ENCODE results near the gene BFSP2.

BFSP2 gene

GRCh38 chr3:133390715-133391114, 9.1 kb upstream of the BFSP2 start:
- DNase-seq (ENCODE audit: low spot score), result no peak
- Mint-ChIP-seq H3K36me3 (ENCODE audit: low read depth) (no peaks in the 10 kb centered on the region), H3K4me1 (ENCODE audit: low read depth) (peaks cover 5% of the 10 kb centered on the region), H3K27ac (no peak overlapping the region), H3K4me3 (no peak overlapping the region), H3K9me3 (no peaks in the 10 kb centered on the region), H3K27me3 (ENCODE audit: low read depth) (peaks cover 2% of the 10 kb centered on the region)

GRCh38 chr3:133393204-133393603, 6.7 kb upstream of the BFSP2 start:
- Mint-ChIP-seq H3K9me3 (no peaks in the 10 kb centered on the region), H3K4me1 (ENCODE audit: low read depth) (peaks cover 5% of the 10 kb centered on the region), H3K36me3 (ENCODE audit: low read depth) (no peaks in the 10 kb centered on the region), H3K4me3 (no peak overlapping the region), H3K27me3 (ENCODE audit: low read depth) (peaks cover 5% of the 10 kb centered on the region), H3K27ac (no peak overlapping the region)
- no peak for DNase-seq (ENCODE audit: low spot score)

GRCh38 chr3:133393691-133394474, 6.0 kb upstream of the BFSP2 start:
- H3K4me1 Mint-ChIP-seq (ENCODE audit: low read depth), result peaks cover 5% of the 10 kb centered on the region
- no peak for DNase-seq (ENCODE audit: low spot score)
- H3K9me3 Mint-ChIP-seq, result no peaks in the 10 kb centered on the region
- no peak overlapping the region for H3K4me3 Mint-ChIP-seq
- H3K36me3 Mint-ChIP-seq (ENCODE audit: low read depth), result no peaks in the 10 kb centered on the region
- peaks cover 5% of the 10 kb centered on the region for H3K27me3 Mint-ChIP-seq (ENCODE audit: low read depth)
- H3K27ac Mint-ChIP-seq, result no peak overlapping the region

GRCh38 chr3:133394561-133395311, 5.1 kb upstream of the BFSP2 start:
- H3K27me3 Mint-ChIP-seq (ENCODE audit: low read depth), result peaks cover 5% of the 10 kb centered on the region
- no peak overlapping the region for H3K4me3 Mint-ChIP-seq
- H3K4me1 Mint-ChIP-seq (ENCODE audit: low read depth), result peaks cover 5% of the 10 kb centered on the region
- no peaks in the 10 kb centered on the region for H3K36me3 Mint-ChIP-seq (ENCODE audit: low read depth)
- H3K9me3 Mint-ChIP-seq, result no peaks in the 10 kb centered on the region
- H3K27ac Mint-ChIP-seq, result no peak overlapping the region
- no peak for DNase-seq (ENCODE audit: low spot score)

GRCh38 chr3:133396906-133397305, 3.0 kb upstream of the BFSP2 start:
- peaks cover 5% of the 10 kb centered on the region for H3K4me1 Mint-ChIP-seq (ENCODE audit: low read depth)

GRCh38 chr3:133401374-133402135, 1.7 kb downstream of the BFSP2 start:
- H3K27me3 Mint-ChIP-seq (ENCODE audit: low read depth), result peaks cover 3% of the 10 kb centered on the region
- H3K36me3 Mint-ChIP-seq (ENCODE audit: low read depth), result no peaks in the 10 kb centered on the region
- no peak overlapping the region for H3K27ac Mint-ChIP-seq
- no peak for DNase-seq (ENCODE audit: low spot score)
- no peak overlapping the region for H3K4me3 Mint-ChIP-seq
- no peaks in the 10 kb centered on the region for H3K9me3 Mint-ChIP-seq
- no peaks in the 10 kb centered on the region for H3K4me1 Mint-ChIP-seq (ENCODE audit: low read depth)

More at GRCh38 chr3:133396906-133397305, 3.0 kb upstream of the BFSP2 start:
- H3K27me3 Mint-ChIP-seq (ENCODE audit: low read depth), result peaks cover 5% of the 10 kb centered on the region
- H3K27ac Mint-ChIP-seq, result no peak overlapping the region
- no peaks in the 10 kb centered on the region for H3K36me3 Mint-ChIP-seq (ENCODE audit: low read depth)
- H3K4me3 Mint-ChIP-seq, result no peak overlapping the region
- H3K9me3 Mint-ChIP-seq, result no peaks in the 10 kb centered on the region
- no peak for DNase-seq (ENCODE audit: low spot score)

- Mint-ChIP-seq H3K36me3 (ENCODE audit: low read depth) (no peaks in the 10 kb centered on the region), H3K27me3 (ENCODE audit: low read depth) (peaks cover 14% of the 10 kb centered on the region), H3K4me3 (no peak overlapping the region), H3K27ac (no peak overlapping the region), H3K9me3 (no peaks in the 10 kb centered on the region), H3K4me1 (ENCODE audit: low read depth) (no peaks in the 10 kb centered on the region)
- no peak for DNase-seq (ENCODE audit: low spot score)
Observed at GRCh38 chr3:133404920-133405319, 5.1 kb downstream of the BFSP2 start.

- Mint-ChIP-seq H3K9me3 (no peaks in the 10 kb centered on the region), H3K4me3 (no peak overlapping the region), H3K27ac (no peak overlapping the region), H3K27me3 (ENCODE audit: low read depth) (peaks cover 19% of the 10 kb centered on the region), H3K4me1 (ENCODE audit: low read depth) (peaks cover 2% of the 10 kb centered on the region), H3K36me3 (ENCODE audit: low read depth) (no peaks in the 10 kb centered on the region)
- no peak for DNase-seq (ENCODE audit: low spot score)
Observed at GRCh38 chr3:133408366-133408765, 8.5 kb downstream of the BFSP2 start.

- peaks cover 19% of the 10 kb centered on the region for H3K27me3 Mint-ChIP-seq (ENCODE audit: low read depth)
- H3K36me3 Mint-ChIP-seq (ENCODE audit: low read depth), result no peaks in the 10 kb centered on the region
- H3K9me3 Mint-ChIP-seq, result no peaks in the 10 kb centered on the region
- no peak overlapping the region for H3K27ac Mint-ChIP-seq
- H3K4me1 Mint-ChIP-seq (ENCODE audit: low read depth), result peaks cover 2% of the 10 kb centered on the region
- H3K4me3 Mint-ChIP-seq, result no peak overlapping the region
- no peak for DNase-seq (ENCODE audit: low spot score)
Observed at GRCh38 chr3:133408961-133409360, 9.1 kb downstream of the BFSP2 start.

GRCh38 chr3:133410191-133410892, 10.5 kb downstream of the BFSP2 start:
- Mint-ChIP-seq H3K4me3 (no peak overlapping the region), H3K36me3 (ENCODE audit: low read depth) (no peaks in the 10 kb centered on the region), H3K9me3 (no peaks in the 10 kb centered on the region), H3K4me1 (ENCODE audit: low read depth) (peaks cover 2% of the 10 kb centered on the region), H3K27ac (no peak overlapping the region), H3K27me3 (ENCODE audit: low read depth) (peaks cover 19% of the 10 kb centered on the region)
- DNase-seq (ENCODE audit: low spot score), result no peak

- no peaks in the 10 kb centered on the region for H3K9me3 Mint-ChIP-seq
- no peak for DNase-seq (ENCODE audit: low spot score)
- H3K4me1 Mint-ChIP-seq (ENCODE audit: low read depth), result peaks cover 2% of the 10 kb centered on the region
- H3K36me3 Mint-ChIP-seq (ENCODE audit: low read depth), result no peaks in the 10 kb centered on the region
- no peak overlapping the region for H3K4me3 Mint-ChIP-seq
- H3K27ac Mint-ChIP-seq, result no peak overlapping the region
- H3K27me3 Mint-ChIP-seq (ENCODE audit: low read depth), result peaks cover 16% of the 10 kb centered on the region
Observed at GRCh38 chr3:133412183-133413132, 12.6 kb downstream of the BFSP2 start.

- Mint-ChIP-seq H3K4me1 (ENCODE audit: low read depth) (peaks cover 2% of the 10 kb centered on the region), H3K27me3 (ENCODE audit: low read depth) (peaks cover 11% of the 10 kb centered on the region), H3K36me3 (ENCODE audit: low read depth) (no peaks in the 10 kb centered on the region), H3K27ac (no peak overlapping the region), H3K4me3 (no peak overlapping the region), H3K9me3 (no peaks in the 10 kb centered on the region)
- DNase-seq (ENCODE audit: low spot score), result no peak
Observed at GRCh38 chr3:133413161-133414020, 13.5 kb downstream of the BFSP2 start.

All from T-helper 2 cell treated with Interferon-gamma antibody and Interleukin-4, amounts not matched to agents 5 μg/mL and 100 μg/mL, for 36 hours (primary cell).